Natural killer cell (primary cell): ENCODE measurements around the gene SEMA4F. TPM values are rescaled to one million over a fixed set of nuclear protein-coding genes. Genes with fewer than 3 reads are reported as not detected.

Experiments
- ATAC-seq, 3 donors: fragments of 150-1000 bp in 2 of 3; fragments of 200-7000 bp in 1 of 3; cut with Tn5 transposase; 1 replicate in 1 of 3; 2 replicates in 2 of 3; pipeline ENCODE4 v1.10.0; 2021; ENCODE audit warnings: mild to moderate bottlenecking in 2 of 3, moderate library complexity in 2 of 3
- DNase-seq, 2 donors: peaks; one replicate each; pipeline versions ENCODE4 v3.0.0 to v3.0.0-alpha.2; 2013 to 2021; ENCODE audit warnings: mixed read lengths in 1 of 2
- H3K27ac ChIP-seq: one replicate; pipeline ENCODE4 v1.5.1; 2013; ENCODE audit warnings: mild to moderate bottlenecking, low read length
- H3K27me3 ChIP-seq: one replicate; pipeline ENCODE4 v1.6.1; 2013; ENCODE audit warnings: low read length; ENCODE audit not compliant: control insufficient read depth, insufficient read depth
- H3K36me3 ChIP-seq: one replicate; pipeline ENCODE4 v1.6.1; 2013; ENCODE audit warnings: low read length; ENCODE audit not compliant: control insufficient read depth, insufficient read depth
- H3K4me1 ChIP-seq: one replicate; pipeline ENCODE4 v1.6.1; 2013; ENCODE audit warnings: low read length; ENCODE audit not compliant: control insufficient read depth, insufficient read depth
- H3K4me3 ChIP-seq: one replicate; pipeline ENCODE4 v1.5.1; 2013; ENCODE audit warnings: low read length
- H3K9me3 ChIP-seq: one replicate; pipeline ENCODE4 v1.6.1; 2013; ENCODE audit warnings: low read length; ENCODE audit not compliant: control insufficient read depth, insufficient read depth
- H3K27ac Mint-ChIP-seq, 2 donors: one replicate each; pipeline ENCODE4 v1.8.0; 2022; ENCODE audit warnings: mild to moderate bottlenecking in 2 of 2, mixed read lengths in 2 of 2, moderate library complexity in 1 of 2
- H3K27me3 Mint-ChIP-seq, 2 donors: one replicate each; pipeline ENCODE4 v1.8.0; 2022; ENCODE audit warnings: low read depth in 2 of 2, mixed read lengths in 2 of 2
- H3K36me3 Mint-ChIP-seq: one replicate; pipeline ENCODE4 v1.8.0; 2022; ENCODE audit warnings: mixed read lengths
- H3K4me1 Mint-ChIP-seq, 2 donors: one replicate each; pipeline ENCODE4 v1.8.0; 2022; ENCODE audit warnings: mixed read lengths in 2 of 2
- H3K4me3 Mint-ChIP-seq: one replicate; pipeline ENCODE4 v1.8.0; 2022; ENCODE audit warnings: mild to moderate bottlenecking, moderate library complexity, mixed read lengths
- H3K9me3 Mint-ChIP-seq, 2 donors: one replicate each; pipeline ENCODE4 v1.8.0; 2022; ENCODE audit warnings: mixed read lengths in 2 of 2
- CTCF ChIP-seq: fragments of 200-600 bp; IDR thresholded peaks from one replicate; pipeline ENCODE4 v1.8.0; 2022; ENCODE audit warnings: antibody characterized with exemption
- WGBS: methylation state at CpG from one replicate; pipeline ENCODE4 v1.1.7; 2013; ENCODE audit warnings: missing lambda C conversion rate; ENCODE audit not compliant: insufficient coverage; 5-methylcytosine and 5-hydroxymethylcytosine counted together
- intact Hi-C: fragments of 100-400 bp; cut with micrococcal nuclease; formaldehyde crosslinking; loops from one replicate; pipeline ENCODE4 v1.14.2; 2022
- total RNA-seq, 4 donors: library from RNA; stranded (reverse); fragments of 120-200 nt in 1 of 4; gene quantifications; one replicate each; pipeline versions ENCODE4 v1.2.3 to v1.2.4, GENCODE V29; 2013 to 2022

Gene SEMA4F
- total RNA-seq, 3 donors from 2014 or later (not counting 1 experiment from before 2014, with no cell fraction given) = 7.3 to 18.0 (median 10.8) TPM

- Histone ChIP-seq H3K27me3 (peaks cover 6% of the 10 kb centered on the region), H3K9me3 (no peaks in the 10 kb centered on the region), H3K36me3 (no peaks in the 10 kb centered on the region), H3K4me1 (no peaks in the 10 kb centered on the region), H3K27ac (no peak overlapping the region), H3K4me3 (no peak overlapping the region)
- H3K4me1 Mint-ChIP-seq = no peaks in the 10 kb centered on the region
- H3K4me3 Mint-ChIP-seq = no peak overlapping the region
- no peak overlapping the region for H3K27ac Mint-ChIP-seq
- intact Hi-C loops = no loop called here
- DNase-seq = no peak
- no peak for ATAC-seq
- H3K27me3 Mint-ChIP-seq = peaks cover 18 to 25% of the 10 kb centered on the region in 2 donors
- H3K9me3 Mint-ChIP-seq = no peaks in the 10 kb centered on the region
- TF ChIP-seq CTCF = no peak
- no peaks in the 10 kb centered on the region for H3K36me3 Mint-ChIP-seq
Observed at GRCh38 chr2:74632939-74633312, 21.1 kb upstream of the SEMA4F start.

- no peaks in the 10 kb centered on the region for H3K9me3 Mint-ChIP-seq
- intact Hi-C loops = no loop called here
- no peak for ATAC-seq
- Histone ChIP-seq H3K36me3 (no peaks in the 10 kb centered on the region), H3K9me3 (no peaks in the 10 kb centered on the region), H3K27me3 (peaks cover 11% of the 10 kb centered on the region), H3K4me3 (no peak overlapping the region), H3K4me1 (no peaks in the 10 kb centered on the region), H3K27ac (no peak overlapping the region)
- TF ChIP-seq CTCF = no peak
- peaks cover 29 to 47% of the 10 kb centered on the region in 2 donors for H3K27me3 Mint-ChIP-seq
- WGBS = no CpG with 5 or more reads among the region's 2 CpGs
- no peak overlapping the region for H3K27ac Mint-ChIP-seq
- DNase-seq = no peak
- H3K4me3 Mint-ChIP-seq = no peak overlapping the region
- H3K4me1 Mint-ChIP-seq = no peaks in the 10 kb centered on the region
- no peaks in the 10 kb centered on the region for H3K36me3 Mint-ChIP-seq
Observed at GRCh38 chr2:74639550-74639949, 14.5 kb upstream of the SEMA4F start.

- 76% methylated on average over 4 of the region's 4 CpGs for WGBS
- no peak overlapping the region for H3K4me3 ChIP-seq
- TF ChIP-seq CTCF = no peak
- no peaks in the 10 kb centered on the region for H3K9me3 Mint-ChIP-seq
- ATAC-seq (no peak), DNase-seq (no peak)
- no peaks in the 10 kb centered on the region for H3K4me1 ChIP-seq
- peaks cover 0 to 4% of the 10 kb centered on the region in 2 donors for H3K4me1 Mint-ChIP-seq
- H3K27me3 Mint-ChIP-seq = peaks cover 40% of the 10 kb centered on the region in 2 donors
- H3K27ac Mint-ChIP-seq = no peak overlapping the region
- H3K4me3 Mint-ChIP-seq = no peak overlapping the region
- H3K27me3 ChIP-seq = peaks cover 16% of the 10 kb centered on the region
- no peaks in the 10 kb centered on the region for H3K9me3 ChIP-seq
- no peak overlapping the region for H3K27ac ChIP-seq
- intact Hi-C loops = no loop called here
- H3K36me3 Mint-ChIP-seq = peaks cover 6% of the 10 kb centered on the region
- no peaks in the 10 kb centered on the region for H3K36me3 ChIP-seq
Observed at GRCh38 chr2:74645344-74645743, 8.7 kb upstream of the SEMA4F start.

- Mint-ChIP-seq H3K27ac (no peak overlapping the region), H3K9me3 (no peaks in the 10 kb centered on the region), H3K36me3 (peaks cover 6% of the 10 kb centered on the region), H3K4me3 (no peak overlapping the region), H3K4me1 (peaks cover 0 to 4% of the 10 kb centered on the region in 2 donors), H3K27me3 (peaks cover 41 to 47% of the 10 kb centered on the region in 2 donors)
- no peak for TF ChIP-seq CTCF
- H3K4me3 ChIP-seq = no peak overlapping the region
- no peak overlapping the region for H3K27ac ChIP-seq
- DNase-seq = no peak
- peaks cover 16% of the 10 kb centered on the region for H3K27me3 ChIP-seq
- H3K9me3 ChIP-seq = no peaks in the 10 kb centered on the region
- 94% methylated on average over 2 of the region's 2 CpGs for WGBS
- intact Hi-C loops = no loop called here
- no peak for ATAC-seq
- no peaks in the 10 kb centered on the region for H3K36me3 ChIP-seq
- no peaks in the 10 kb centered on the region for H3K4me1 ChIP-seq
Observed at GRCh38 chr2:74646201-74646600, 7.8 kb upstream of the SEMA4F start.
